EH (cell line): ENCODE results near the gene ABL1.

ENCODE experiments used
- DNase-seq: peaks from one replicate; pipeline ENCODE4 v3.0.0-alpha.2; 2015; ENCODE audit warnings: low read depth

Gene ABL1

DNA sequence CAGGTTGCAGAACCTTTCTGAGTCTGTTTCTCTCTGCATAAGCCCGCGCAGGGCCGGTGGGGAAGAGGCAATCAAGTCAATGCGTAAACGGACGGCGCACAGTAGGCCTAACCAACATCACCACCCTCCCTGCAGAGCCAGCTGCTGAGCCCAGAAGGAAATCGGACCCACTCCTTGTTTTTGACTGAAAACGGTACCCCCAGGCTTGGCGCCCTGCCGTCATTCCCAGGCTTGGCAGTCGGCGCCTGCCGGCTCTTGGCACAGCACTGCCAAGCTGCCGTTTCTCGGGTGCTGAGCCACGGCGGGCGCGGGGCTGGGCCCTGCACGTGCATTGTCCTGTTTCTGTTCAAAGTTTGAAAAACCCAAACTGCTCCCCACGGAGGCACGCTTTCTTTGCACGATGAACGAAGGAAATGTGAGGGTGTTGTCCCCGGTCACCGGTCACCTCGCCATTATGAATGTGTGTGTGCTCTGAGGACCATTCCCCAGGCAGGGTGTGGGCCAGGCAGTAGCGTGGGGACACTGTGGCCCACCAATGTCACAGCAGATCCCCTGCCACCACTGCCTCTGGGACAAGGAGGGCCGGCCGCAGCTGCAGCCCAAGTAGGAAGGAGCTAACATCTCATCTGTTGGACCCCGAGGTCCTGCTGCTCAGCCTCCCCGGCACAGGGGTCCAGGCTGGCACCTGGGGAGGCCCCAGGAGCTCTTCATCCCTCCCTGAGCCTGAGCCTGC is 83.9 kb downstream of the ABL1 start:
- no peak for DNase-seq

DNA sequence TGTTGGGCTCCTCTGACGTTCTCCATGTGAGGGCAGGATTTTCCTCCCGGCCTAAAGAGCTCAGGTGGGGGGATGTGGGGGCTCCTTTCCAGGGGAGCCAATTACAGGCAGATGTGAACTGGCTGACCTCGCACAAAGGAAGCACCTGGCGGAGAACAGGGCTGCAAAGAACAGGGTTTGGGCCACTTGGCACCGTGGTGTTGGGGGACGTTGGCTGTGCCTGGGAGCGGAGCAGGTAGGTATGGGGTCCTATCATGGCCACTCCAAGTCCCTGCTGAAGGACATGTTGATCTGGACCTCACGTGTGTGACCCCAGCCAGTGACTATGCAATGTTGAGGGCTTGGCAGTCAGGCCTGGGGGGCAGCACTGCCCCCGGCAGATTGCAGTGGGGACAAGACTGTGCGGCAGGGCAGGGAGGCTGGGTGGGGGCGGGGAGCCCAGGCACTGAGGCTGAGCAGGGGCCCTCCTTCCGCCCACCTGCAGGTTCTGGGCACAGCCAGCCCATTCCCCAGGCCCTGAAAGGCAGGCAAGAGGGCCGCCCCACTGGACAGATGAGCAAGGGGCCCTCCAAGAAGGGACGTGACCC is 84.6 kb downstream of the ABL1 start:
- no peak for DNase-seq

DNA sequence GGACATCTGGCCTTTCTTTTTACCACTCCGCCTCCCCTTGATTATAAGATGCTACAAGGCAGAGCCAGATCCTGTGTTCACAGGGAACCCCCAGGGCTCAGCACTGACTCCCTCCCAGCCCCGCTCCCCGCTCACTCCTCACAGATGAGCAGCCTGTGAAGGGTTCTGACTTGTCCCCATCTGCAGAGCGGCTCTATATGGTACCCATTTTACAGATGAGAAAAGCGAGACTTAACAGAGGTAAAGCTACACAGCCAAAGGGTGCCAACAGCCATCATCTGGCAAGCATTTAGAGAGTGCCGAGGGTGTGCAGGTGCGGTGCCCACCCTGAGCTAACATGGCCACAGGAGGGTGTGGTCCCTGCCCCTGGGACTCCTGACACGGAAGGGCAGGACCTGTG is 85.2 kb downstream of the ABL1 start:
- DNase-seq: no peak

DNA sequence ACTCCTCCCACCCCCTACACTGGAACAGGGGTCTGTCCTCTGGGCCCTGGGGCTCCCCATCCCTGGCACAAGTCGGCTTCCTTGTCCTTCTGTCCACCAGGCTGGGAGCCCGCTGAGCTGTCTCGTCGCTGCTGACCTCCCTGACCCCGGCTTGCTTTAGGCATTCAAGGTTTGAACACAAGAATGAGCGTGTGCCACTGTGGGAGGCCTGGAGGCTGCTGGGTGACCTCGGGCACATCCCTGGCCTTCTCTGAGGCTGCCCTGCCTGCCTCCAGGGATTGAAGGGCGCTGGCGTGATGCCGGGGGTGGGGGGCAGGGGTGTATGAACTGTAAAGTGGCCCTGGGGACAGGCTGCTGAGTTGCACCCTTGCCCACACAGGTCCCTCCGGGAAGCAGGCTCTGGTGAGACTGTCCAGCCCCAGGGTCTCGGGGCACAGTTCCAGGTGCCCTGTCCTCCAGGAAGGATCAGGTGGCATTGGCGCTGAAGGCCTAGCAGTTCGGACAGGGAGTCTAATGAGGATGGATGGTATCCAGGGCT is 85.8 kb downstream of the ABL1 start:
- no peak for DNase-seq

DNA sequence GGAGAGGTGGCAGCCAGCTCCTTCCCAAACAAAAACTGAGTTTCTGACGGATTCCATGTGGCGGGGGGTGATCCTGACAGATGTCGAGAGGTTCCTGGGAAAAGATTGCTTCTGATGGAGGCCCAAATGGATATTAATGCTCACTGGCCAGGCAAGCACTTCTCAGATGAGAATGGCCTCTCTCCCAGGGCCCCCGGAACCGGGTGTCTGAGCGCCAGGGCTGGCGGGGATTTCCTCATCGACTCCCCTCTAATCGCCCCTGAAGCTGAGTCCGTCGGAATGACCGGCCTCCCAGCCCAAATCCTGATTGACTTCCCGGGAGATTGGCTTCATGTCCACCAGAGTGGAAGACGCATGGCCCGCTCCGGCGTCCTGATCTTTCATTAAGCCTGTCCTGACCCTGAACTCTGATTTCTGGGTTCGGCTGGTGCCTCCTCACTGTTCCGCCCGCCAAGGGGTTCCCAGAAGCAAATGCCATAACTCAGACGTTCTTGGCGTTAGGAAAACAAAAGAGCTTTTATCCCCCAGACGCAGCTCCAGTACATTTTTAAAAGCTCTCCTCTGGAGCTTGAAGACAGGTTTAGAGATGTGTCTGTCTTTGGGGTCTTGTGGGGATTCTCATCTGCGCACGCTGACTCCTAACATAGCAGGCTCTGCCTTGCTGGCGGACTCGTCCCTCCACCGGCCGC is 86.4 kb downstream of the ABL1 start:
- DNase-seq: no peak

DNA sequence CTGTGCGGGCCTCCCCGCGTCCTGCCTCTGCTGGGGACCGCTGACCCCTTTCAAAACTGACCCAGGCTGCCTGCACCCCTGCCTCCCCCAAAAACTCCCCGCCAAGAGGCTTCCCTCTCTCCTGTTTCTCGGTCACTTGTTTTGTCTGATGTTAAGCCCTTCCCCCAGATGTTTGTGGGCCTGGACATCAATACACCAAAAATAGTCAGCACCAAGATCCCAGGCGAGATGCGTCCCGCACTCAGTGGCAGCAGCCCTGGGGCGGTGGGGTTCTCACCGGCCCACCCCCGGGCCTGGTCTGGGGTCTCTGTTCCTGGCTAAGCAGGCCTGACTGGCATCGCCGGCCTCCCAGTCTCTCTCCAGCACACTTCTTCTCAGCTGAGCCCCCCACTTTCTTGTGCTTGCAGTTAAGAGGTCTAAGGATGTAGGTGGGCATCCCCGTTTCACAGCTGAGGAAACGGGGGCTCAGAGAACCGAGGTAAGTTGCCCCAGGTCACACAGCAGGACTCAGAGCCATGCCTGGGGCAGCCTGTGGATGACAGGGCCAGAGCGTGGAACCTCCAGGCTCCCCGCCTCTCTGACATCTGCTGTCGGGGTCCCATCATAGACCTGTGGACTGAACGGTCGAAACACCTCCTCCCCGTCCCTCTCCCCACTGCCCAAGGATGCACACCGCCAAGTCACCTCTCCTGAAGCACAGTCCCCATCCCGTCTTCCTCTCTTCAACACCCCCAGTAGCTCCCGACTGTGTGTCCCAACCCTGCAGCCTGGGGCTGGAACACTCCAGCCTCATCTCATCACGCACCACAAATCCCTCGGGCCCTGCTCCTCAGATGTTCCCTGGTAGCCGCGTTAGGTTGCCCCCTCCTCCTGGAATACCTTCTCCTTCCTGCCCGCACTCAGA is 87.2 kb downstream of the ABL1 start:
- no peak for DNase-seq

DNA sequence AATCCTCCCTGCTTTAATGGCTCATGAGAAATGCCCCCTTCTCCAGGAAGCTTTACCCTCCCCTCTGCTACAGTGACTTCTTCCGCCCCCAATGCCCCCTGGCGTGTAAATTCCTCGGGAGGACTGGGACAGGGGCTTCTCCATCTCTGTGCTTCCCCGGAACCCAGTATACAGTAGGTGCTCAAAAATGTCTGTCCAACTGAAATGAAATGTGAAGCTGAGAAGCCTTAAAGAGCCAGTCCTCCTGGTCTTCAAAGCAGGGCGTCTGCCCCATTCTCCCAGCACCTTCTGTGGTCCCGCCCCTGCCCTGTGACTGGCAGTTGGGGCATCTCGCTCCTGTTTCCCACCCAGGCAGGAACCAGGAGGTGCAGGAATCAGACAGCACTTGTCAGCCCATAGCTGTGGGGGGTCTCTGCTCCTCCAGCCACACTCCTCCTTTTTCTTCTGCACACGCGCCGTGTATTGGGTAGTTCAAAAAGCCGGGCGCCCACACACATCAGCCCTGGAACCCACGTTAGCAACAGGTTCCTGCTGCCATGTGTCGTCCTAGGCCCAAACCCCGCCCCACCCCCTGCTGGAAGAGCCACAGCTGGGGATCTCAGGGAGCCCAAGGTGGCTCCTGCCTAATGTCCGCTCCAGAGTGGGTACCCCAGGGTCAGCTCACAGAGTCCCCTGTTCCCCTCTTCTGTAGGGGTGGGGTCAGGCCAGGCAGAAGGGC is 88.0 kb downstream of the ABL1 start:
- no peak for DNase-seq

DNA sequence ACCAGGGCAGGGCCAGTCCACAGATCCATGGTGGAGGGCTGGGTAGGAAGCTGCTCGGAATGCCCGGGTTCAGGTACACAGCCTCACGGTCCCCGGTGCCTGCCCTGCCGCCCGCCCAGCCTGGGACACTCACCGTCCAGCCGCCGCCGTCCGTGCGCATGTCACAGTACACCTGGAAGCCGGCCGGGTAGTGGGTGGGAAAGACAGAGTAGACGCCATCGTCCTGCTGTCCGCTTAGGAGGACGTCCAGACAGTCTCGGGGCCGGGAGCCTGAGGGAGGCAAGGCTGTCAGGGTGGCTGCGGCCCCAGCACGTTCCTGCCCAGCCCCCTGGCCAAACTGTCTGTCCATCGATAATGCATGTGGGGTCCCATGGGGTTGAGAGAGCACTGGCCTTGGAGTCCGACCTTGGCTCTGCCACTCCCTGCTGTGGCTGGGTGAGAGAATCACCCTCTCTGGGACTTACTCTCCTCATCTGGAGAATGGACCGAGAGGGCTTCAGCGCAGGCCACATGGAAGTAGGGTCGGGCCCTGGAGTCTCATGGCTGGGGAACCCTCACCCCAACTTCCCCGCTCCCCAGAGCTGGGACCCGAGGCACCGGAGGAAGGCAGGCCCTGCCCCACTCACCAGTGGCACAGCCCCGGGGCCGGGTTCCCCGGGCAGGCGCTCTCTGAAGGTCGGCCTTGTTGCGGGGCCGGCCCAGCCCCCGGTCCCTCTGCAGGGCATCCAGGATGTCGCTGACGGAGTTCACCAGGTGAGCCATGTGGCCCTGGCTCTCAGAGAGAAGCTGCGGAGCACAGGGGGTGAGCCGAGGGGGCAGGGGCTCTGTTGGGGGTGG is 88.8 kb downstream of the ABL1 start:
- DNase-seq: no peak

DNA sequence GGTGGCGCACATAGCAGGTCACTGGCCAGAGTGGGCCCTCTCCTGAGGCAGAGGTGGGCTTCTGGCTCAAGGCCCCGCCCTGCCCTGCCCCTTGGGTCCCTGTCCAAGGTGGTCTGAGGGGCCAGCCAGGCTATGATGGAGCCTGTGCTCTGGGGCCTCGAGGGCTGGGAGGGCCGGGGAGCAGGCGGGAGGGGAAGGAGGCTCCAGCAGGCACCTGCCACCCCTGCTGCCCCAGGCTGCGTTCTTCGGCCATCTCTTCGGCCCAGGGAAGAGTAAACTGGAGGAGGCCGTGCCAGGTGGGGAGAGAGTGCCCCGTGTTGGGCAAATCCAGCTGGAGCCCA is 89.4 kb downstream of the ABL1 start:
- DNase-seq: no peak

DNA sequence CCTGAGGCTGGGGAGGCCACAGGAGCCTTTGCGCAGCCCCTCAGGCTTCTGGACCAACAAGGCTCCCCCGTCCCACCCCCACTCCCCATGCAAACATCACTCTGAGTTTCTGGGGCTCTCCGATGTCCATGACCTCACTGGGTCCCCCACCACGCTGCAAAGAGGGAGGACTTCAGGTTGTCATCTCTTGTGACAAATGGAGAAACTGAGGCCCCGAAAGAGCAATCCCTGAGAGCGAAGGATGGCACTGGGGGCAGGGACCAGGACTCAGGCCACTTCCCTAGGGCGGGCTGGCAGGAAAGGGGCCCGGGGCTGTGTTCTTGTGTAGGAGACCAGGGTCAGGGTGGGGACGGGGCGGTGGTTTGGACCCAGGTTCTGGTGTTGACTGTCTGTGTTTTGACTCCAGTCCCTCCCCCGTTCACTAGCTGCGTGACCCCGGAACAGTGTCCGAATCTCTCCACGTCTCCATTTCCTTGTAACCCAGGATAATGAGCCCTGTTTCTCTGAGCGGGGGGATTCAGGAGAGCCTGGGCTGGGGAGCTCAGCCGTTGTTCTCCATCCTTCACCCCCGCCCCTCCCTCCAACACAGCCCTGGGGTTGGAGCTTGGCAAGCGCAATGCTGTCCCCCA is 90.1 kb downstream of the ABL1 start:
- DNase-seq: no peak

DNA sequence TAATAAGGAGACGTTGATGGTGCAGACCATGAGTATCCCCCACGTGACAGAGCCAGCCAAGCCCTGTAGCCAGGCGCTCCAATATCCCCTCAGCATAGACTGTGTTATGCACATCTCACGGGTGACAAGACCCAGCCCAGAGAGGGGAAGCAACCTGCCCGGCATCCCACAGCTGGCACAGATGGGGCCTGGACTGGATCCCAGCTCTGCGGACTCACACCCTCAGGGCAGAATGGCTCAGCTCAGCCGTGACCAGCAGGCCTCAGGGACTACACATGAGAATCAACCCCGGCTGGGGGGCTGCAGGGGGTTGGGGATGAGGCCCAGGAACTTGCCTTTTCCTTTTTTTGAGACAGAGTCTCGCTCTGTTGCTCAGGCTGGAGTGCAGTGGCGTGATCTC is 92.3 kb downstream of the ABL1 start:
- DNase-seq: peak; percentile 36

DNA sequence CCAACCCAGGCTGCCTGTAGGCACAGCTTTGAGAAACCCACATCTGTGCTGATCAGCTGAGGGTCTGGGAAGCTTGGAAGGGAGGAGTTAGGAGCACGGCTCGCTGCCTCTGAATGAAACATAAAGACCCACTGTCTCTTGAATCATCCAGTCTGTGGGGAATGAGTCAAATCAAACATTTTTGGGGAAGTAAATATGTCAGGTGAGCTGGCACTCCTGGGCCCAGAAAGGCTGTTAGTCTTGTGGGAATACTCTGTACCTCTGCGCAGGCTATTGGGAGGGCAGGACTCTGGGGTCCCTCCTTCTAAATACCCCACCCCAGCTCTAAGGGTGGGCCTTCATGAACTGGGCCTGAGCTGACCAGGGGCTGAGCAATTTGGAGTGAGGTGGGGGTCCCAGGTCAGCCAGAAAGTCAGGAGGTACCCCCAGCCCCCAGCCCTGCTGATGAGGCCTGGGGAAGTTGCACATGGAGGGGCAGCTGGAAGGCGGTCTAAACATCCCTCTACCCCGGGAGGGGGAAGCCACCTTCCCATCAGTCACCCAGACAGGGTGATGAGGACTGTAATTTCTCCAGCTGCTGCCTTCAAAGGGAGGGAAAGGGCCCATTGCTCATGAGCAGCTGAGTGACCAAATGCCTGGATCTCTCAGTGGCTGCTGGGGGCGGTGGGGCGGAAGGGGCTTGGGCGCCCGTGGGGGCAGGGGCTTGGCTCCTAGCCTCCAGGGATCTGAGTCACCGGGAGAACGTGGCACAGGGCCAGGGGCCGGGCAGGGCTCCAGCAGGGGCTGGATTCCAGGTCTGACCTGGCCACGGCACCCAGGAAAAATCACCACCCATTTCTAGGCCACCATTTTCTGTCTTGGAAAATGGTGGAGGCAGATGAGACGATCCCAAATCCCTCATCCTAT is 93.2 kb downstream of the ABL1 start:
- peak; percentile 71 for DNase-seq

DNA sequence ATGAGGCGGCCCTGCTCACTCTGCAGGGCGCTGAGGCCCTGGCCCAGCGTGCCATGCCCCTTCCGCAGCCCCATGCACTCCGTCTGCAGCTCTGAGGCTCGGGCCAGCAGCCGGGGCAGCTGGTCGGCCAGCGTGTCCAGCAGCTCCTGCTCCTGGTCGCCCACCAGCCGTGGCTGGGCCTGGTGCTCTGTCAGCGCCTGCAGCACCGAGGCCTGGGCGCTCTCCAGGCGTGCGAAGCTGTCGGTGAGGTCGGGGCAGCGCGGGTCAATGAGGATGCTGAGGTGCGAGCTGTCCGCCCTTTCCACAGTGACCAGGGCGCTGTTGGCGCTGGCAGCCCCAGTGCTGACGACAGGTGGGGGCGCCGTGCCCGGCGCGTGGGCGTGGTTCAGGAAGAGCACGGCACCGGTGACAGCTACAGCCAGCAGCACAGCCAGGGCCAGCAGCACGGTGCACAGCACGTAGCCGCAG is 94.6 kb downstream of the ABL1 start:
- no peak for DNase-seq

DNA sequence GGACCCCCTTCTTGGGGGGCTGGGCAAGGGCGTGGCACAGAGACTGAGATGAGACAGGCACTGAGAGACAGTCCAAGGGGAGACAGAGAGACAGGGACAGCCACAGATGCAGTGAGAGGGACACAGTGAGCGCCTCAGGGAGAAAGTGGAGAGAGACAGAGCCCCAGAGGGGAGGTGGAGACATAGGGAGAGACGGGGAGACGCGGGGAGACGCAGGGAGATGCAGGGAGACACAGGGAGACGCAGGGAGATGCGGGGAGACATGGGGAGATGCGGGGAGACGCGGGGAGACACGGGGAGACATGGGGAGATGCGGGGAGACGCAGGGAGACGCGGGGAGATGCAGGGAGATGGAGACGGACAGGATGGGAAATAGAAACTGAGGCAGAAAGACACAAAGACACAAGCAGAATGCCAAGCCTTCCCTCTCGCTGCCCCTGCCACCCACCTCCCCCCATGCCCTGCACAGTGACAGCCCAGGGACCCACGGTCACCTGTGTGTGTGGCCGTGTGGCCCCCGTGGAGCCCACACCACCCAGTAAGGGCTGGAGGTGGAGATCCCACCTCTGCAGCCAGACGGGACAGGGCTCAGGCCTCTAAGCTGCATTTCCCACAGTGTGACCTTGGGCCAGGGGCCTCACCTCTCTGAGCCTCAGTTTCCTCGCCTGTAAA is 95.2 kb downstream of the ABL1 start:
- no peak for DNase-seq

DNA sequence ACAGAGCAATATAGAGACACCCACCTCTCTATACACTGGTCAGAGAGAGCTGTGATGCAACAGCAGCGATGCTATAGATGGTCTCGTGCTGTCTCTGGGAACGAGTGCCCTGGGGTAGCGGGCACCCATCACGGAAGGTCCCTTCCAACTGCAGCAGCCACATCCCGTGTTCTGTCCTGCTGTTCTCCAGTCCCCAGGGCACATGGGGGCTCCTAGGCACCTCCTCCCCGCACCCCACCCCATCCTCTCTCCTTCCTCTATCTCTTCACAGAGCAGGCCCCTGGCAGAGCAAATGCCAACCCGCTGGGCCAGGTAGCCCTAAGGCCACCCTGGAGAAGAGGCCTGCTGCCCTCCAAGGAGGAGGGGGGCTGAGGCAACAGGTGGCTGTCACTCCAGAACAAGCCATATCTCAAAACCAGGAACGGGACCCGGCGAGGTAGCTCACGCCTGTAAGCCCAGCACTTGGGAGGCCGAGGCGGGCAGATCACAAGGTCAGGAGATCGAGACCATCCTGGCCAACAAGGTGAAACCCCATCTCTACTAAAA is 95.8 kb downstream of the ABL1 start:
- DNase-seq: no peak

DNA sequence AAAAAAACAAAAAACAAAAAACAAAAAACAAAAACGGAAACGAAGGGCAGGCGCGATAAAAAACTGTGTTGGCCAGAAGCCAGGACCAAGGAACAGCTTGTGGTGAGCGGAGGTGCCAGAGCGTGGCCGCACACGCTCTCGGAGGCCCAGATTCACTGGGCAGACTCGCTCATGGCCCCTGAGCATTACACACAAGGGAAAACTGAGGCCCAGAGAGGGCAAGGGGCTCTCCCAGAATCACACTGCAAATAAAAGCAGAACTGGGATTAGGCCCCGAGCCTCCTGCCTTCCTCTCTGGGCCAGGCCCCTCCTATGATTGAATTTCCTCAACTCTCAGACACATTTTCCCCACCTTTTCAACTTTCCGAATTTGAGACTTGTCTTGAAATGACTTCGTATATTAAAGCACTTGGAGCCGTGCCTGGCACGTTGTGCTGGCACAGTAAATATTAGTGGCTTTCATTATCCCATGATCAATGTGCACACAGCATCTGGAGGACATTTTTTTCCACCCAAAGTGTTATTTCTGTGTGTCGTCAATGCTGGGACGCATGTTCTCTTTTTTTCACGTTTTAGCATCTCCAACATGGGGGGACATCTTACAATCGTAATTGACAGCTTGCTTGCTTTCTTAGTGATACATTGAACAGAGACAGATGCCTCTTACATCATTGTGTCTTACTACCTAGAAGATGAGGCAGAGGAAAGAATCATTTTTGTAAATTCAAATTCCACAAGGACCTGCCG is 96.6 kb downstream of the ABL1 start:
- no peak for DNase-seq
